GM23338 (cell line): ENCODE measurements around the gene PDE4B. TPM values are rescaled to one million over a fixed set of nuclear protein-coding genes. Genes with fewer than 3 reads are reported as not detected.

Experiments used
- ATAC-seq: fragments of 200-7000 bp; cut with Tn5 transposase; 3 replicates; pipeline ENCODE4 v1.9.1; 2020
- DNase-seq: peaks from one replicate; pipeline ENCODE4 v3.0.0-alpha.2; 2015; ENCODE audit warnings: low spot score
- H2AFZ ChIP-seq: fragments of 200-600 bp; sonication (generic); 2 replicates; pipeline ENCODE4 v1.8.0; 2016; ENCODE audit warnings: antibody characterized with exemption, mild to moderate bottlenecking, moderate library complexity
- H3F3A ChIP-seq: fragments of 200-600 bp; sonication (generic); replicated peaks from 2 replicates; pipeline ENCODE4 v1.8.0; 2017; ENCODE audit warnings: antibody characterized with exemption, mixed run types, low read depth
- H3K27ac ChIP-seq: fragments of 200-600 bp; sonication (generic); 2 replicates; pipeline ENCODE4 v1.6.1; 2016; ENCODE audit warnings: low read depth
- H3K27me3 ChIP-seq: fragments of 200-600 bp; sonication (generic); 2 replicates; pipeline ENCODE4 v1.8.0; 2016; ENCODE audit warnings: mild to moderate bottlenecking, mixed run types, moderate library complexity; ENCODE audit not compliant: insufficient read depth
- H3K36me3 ChIP-seq: fragments of 200-600 bp; sonication (generic); 2 replicates; pipeline ENCODE4 v1.8.0; 2016; ENCODE audit warnings: mild to moderate bottlenecking; ENCODE audit not compliant: insufficient read depth
- H3K4me1 ChIP-seq: fragments of 200-600 bp; sonication (generic); 2 replicates; pipeline ENCODE4 v1.8.0; 2016; ENCODE audit warnings: mild to moderate bottlenecking, moderate library complexity; ENCODE audit not compliant: insufficient read depth
- H3K4me2 ChIP-seq: fragments of 200-600 bp; sonication (generic); 2 replicates; pipeline ENCODE4 v1.7.1; 2017; ENCODE audit warnings: mixed run types
- H3K4me3 ChIP-seq: fragments of 200-600 bp; sonication (generic); 2 replicates; pipeline ENCODE4 v1.6.1; 2016; ENCODE audit warnings: mixed run types
- H3K79me2 ChIP-seq: fragments of 200-600 bp; sonication (generic); replicated peaks from 2 replicates; pipeline ENCODE4 v1.8.0; 2017; ENCODE audit warnings: mild to moderate bottlenecking; ENCODE audit not compliant: insufficient read depth
- H3K9me2 ChIP-seq: fragments of 200-600 bp; sonication (generic); 2 replicates; pipeline ENCODE4 v1.8.0; 2017; ENCODE audit not compliant: insufficient read depth
- H4K20me1 ChIP-seq: fragments of 200-600 bp; sonication (generic); replicated peaks from 2 replicates; pipeline ENCODE4 v1.8.0; 2017; ENCODE audit warnings: mild to moderate bottlenecking; ENCODE audit not compliant: insufficient read depth
- H3K27ac Mint-ChIP-seq: 2 replicates; pipeline ENCODE4 v1.8.0; 2020; ENCODE audit warnings: inconsistent platforms, mild to moderate bottlenecking, moderate library complexity, mixed read lengths
- H3K27me3 Mint-ChIP-seq: 3 replicates; pipeline ENCODE4 v1.8.0; 2022; ENCODE audit warnings: low read depth, mild to moderate bottlenecking, moderate library complexity, mixed read lengths, inconsistent platforms; ENCODE audit not compliant: insufficient read depth, poor library complexity
- H3K36me3 Mint-ChIP-seq: 3 replicates; pipeline ENCODE4 v1.8.0; 2021; ENCODE audit warnings: low read depth, mild to moderate bottlenecking, inconsistent platforms, moderate library complexity, mixed read lengths
- H3K4me1 Mint-ChIP-seq: 3 replicates; pipeline ENCODE4 v1.8.0; 2020; ENCODE audit warnings: mild to moderate bottlenecking, inconsistent platforms, mixed read lengths
- H3K4me3 Mint-ChIP-seq: 3 replicates; pipeline ENCODE4 v1.8.0; 2021; ENCODE audit warnings: moderate library complexity, mild to moderate bottlenecking, inconsistent platforms, mixed read lengths
- H3K9me3 Mint-ChIP-seq: 3 replicates; pipeline ENCODE4 v1.8.0; 2020; ENCODE audit warnings: moderate library complexity, mild to moderate bottlenecking, inconsistent platforms, mixed read lengths
- CREB1 ChIP-seq: fragments of 250-450 bp; sonication (Bioruptor Pico); IDR thresholded peaks from 2 replicates; pipeline ENCODE4 v1.5.0; 2020; ENCODE audit warnings: low read depth, mild to moderate bottlenecking, moderate library complexity
- EZH2phosphoT487 ChIP-seq: fragments of 200-600 bp; sonication (generic); IDR thresholded peaks from one replicate; pipeline ENCODE4 v1.8.1; 2018; ENCODE audit warnings: antibody characterized with exemption; ENCODE audit not compliant: unreplicated experiment
- JUNB ChIP-seq: IDR thresholded peaks from one replicate; pipeline ENCODE4 v1.6.1; 2016; ENCODE audit warnings: antibody characterized with exemption; ENCODE audit not compliant: unreplicated experiment
- NANOG ChIP-seq: IDR thresholded peaks from 2 replicates; pipeline ENCODE4 v1.6.1; 2016; ENCODE audit warnings: antibody characterized with exemption, borderline replicate concordance
- POLR2AphosphoS5 ChIP-seq: IDR thresholded peaks from 2 replicates; pipeline ENCODE4 v1.6.1; 2016; ENCODE audit warnings: antibody characterized with exemption, low read depth
- STAT1 ChIP-seq: IDR thresholded peaks from one replicate; pipeline ENCODE4 v1.6.1; 2016; ENCODE audit warnings: antibody characterized with exemption; ENCODE audit not compliant: unreplicated experiment
- ZNF114 ChIP-seq: fragments of 250-450 bp; sonication (Bioruptor Pico); IDR thresholded peaks from 2 replicates; pipeline ENCODE4 v1.5.0; 2020; ENCODE audit warnings: mild to moderate bottlenecking, moderate library complexity
- ZNF331 ChIP-seq: fragments of 250-450 bp; sonication (Bioruptor Pico); IDR thresholded peaks from 2 replicates; pipeline ENCODE4 v1.5.0; 2020; ENCODE audit warnings: low read depth, mild to moderate bottlenecking, moderate library complexity
- ZNF462 ChIP-seq: fragments of 250-450 bp; sonication (Bioruptor Pico); IDR thresholded peaks from 2 replicates; pipeline ENCODE4 v1.5.0; 2020; ENCODE audit warnings: mild to moderate bottlenecking, moderate library complexity
- polyA plus RNA-seq: library from polyadenylated mRNA; unstranded; fragments of >200 nt; fragmentation: Nextera tagmentation; extraction: Ambion mirVana; gene quantifications from 2 replicates; pipeline ENCODE4 v1.2.1, GENCODE V29; 2016
- total RNA-seq: library from RNA; depleted of rRNA; stranded (reverse); fragments of >200 nt; shearing (Covaris generic); gene quantifications from 2 replicates; pipeline ENCODE4 v1.2.3, GENCODE V29; 2014
- TF ChIP-seq, protein P1 (sequence below), 2 experiments: fragments of 200-600 bp in 1 of 2; sonication (generic) in 1 of 2; conservative IDR thresholded peaks; 2 replicates each; pipeline versions ENCODE4 v1.5.1 to v1.6.1; 2016 to 2017; ENCODE audit warnings: antibody characterized with exemption in 2 of 2, low read depth in 2 of 2, mild to moderate bottlenecking in 2 of 2, moderate library complexity in 1 of 2
- TF ChIP-seq, protein P2 (sequence below): IDR thresholded peaks from one replicate; pipeline ENCODE4 v1.6.1; 2018; ENCODE audit warnings: antibody characterized with exemption; ENCODE audit not compliant: unreplicated experiment

The PDE4B gene
- total and polyA plus RNA-seq, 2 experiments from 2014 or later = 14.0 to 25.6 TPM

DNA sequence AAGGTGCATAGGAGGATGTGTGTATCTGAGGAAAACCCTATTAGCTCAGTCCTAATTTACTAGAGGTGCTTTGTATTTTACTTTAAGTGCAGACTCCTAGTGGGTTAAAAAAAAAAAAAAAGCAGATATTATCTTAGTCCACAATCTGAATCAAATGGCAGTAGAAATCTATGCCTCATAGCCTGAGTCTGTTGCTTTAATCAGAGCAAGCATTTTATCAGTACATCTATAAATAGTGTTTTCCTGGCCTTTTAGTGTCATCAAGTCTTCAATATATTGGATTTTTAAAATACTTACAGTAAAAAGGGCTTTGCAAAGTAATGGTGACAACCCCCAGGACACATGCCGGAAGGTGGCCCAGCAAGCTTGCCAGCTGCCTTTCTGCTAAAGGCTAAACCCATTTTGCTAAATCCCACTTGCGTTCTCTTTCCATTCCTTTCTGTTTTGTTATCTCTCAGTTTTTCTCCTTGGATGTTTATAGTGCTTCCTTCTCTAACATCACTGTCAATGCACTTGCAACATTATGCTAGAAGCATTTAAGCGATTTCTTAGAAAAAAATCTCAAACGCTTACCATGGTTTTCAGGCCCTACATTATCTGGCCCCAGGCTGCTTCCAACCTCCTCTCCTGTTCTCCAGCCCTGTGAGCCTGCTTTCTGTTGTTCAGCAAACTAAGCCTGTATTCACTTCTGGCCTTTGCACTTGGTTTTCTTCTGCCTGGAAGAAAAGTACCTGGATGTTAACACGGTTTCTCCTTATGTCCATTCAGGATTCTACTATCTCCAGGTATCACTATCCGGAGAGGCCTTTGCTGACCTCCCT, 206.3 kb downstream of the PDE4B start (continued):
- TF ChIP-seq ZNF462 = no peak
- no peak for TF ChIP-seq POLR2AphosphoS5
- TF ChIP-seq ZNF331 (CRISPR knock-in tag) = no peak
- TF ChIP-seq JUNB = no peak
- TF ChIP-seq CREB1 (CRISPR knock-in tag) = no peak
- no peak for TF ChIP-seq EZH2phosphoT487

DNA sequence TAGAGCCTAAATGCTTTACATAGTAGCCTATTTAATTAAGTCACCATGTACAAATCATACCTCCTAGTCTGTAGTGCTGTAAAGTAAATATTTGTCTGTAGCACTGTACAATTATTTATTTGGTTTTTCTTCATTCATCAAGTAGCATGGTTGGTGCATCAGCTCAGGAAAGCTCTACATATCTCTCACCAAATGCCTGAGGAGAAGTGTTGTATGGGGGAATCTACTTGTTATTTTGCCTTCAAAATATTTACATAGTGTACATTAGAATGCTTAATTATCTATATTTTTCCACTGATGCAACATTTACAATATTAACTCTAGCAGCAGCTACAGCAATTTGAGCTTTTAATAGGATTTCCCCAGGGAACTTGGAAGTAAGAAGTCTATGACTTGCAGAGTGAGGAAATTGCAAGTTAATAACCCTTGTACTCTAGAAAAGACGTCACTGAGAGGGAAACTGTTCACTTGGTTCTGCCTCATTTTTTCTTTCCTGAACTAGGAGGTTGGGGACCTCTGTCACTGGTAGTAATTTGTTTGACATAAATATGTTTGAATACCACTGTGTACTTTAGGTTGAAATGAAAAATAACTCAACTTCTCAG, 207.4 kb downstream of the PDE4B start:
- Histone ChIP-seq H3K79me2 (no peaks in the 10 kb centered on the region), H3K27me3 (peaks cover 52% of the 10 kb centered on the region), H3F3A (no peaks in the 10 kb centered on the region), H4K20me1 (no peaks in the 10 kb centered on the region), H3K4me3 (no peak overlapping the region), H3K27ac (no peak overlapping the region), H3K9me2 (no peaks in the 10 kb centered on the region), H3K4me1 (peaks cover 7% of the 10 kb centered on the region; the same call in 1 of the 2 replicates), H2AFZ (no peak overlapping the region), H3K36me3 (no peaks in the 10 kb centered on the region), H3K4me2 (no peak overlapping the region)
- no peak overlapping the region for H3K27ac Mint-ChIP-seq
- H3K36me3 Mint-ChIP-seq = no peaks in the 10 kb centered on the region
- peaks cover 37% of the 10 kb centered on the region for H3K27me3 Mint-ChIP-seq
- H3K4me3 Mint-ChIP-seq = no peak overlapping the region
- H3K9me3 Mint-ChIP-seq = no peaks in the 10 kb centered on the region
- H3K4me1 Mint-ChIP-seq = peaks cover 5% of the 10 kb centered on the region; the same call in 2 of the 3 replicates
- ATAC-seq (no peak), DNase-seq (no peak)
- no peak for TF ChIP-seq JUNB
- TF ChIP-seq ZNF331 (CRISPR knock-in tag) = no peak
- TF ChIP-seq STAT1 = no peak
- TF ChIP-seq NANOG = no peak
- TF ChIP-seq, protein P1, sequence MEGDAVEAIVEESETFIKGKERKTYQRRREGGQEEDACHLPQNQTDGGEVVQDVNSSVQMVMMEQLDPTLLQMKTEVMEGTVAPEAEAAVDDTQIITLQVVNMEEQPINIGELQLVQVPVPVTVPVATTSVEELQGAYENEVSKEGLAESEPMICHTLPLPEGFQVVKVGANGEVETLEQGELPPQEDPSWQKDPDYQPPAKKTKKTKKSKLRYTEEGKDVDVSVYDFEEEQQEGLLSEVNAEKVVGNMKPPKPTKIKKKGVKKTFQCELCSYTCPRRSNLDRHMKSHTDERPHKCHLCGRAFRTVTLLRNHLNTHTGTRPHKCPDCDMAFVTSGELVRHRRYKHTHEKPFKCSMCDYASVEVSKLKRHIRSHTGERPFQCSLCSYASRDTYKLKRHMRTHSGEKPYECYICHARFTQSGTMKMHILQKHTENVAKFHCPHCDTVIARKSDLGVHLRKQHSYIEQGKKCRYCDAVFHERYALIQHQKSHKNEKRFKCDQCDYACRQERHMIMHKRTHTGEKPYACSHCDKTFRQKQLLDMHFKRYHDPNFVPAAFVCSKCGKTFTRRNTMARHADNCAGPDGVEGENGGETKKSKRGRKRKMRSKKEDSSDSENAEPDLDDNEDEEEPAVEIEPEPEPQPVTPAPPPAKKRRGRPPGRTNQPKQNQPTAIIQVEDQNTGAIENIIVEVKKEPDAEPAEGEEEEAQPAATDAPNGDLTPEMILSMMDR (conservative IDR thresholded peaks at IDR 0.05; ENCODE audit: low read depth in 2 of 2) = no peak
- TF ChIP-seq, protein P2, sequence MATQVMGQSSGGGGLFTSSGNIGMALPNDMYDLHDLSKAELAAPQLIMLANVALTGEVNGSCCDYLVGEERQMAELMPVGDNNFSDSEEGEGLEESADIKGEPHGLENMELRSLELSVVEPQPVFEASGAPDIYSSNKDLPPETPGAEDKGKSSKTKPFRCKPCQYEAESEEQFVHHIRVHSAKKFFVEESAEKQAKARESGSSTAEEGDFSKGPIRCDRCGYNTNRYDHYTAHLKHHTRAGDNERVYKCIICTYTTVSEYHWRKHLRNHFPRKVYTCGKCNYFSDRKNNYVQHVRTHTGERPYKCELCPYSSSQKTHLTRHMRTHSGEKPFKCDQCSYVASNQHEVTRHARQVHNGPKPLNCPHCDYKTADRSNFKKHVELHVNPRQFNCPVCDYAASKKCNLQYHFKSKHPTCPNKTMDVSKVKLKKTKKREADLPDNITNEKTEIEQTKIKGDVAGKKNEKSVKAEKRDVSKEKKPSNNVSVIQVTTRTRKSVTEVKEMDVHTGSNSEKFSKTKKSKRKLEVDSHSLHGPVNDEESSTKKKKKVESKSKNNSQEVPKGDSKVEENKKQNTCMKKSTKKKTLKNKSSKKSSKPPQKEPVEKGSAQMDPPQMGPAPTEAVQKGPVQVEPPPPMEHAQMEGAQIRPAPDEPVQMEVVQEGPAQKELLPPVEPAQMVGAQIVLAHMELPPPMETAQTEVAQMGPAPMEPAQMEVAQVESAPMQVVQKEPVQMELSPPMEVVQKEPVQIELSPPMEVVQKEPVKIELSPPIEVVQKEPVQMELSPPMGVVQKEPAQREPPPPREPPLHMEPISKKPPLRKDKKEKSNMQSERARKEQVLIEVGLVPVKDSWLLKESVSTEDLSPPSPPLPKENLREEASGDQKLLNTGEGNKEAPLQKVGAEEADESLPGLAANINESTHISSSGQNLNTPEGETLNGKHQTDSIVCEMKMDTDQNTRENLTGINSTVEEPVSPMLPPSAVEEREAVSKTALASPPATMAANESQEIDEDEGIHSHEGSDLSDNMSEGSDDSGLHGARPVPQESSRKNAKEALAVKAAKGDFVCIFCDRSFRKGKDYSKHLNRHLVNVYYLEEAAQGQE = no peak
- TF ChIP-seq ZNF114 (CRISPR knock-in tag) = no peak
- no peak for TF ChIP-seq EZH2phosphoT487
